Testis (tissue), 2 donors: Measurements from ENCODE around the gene TMEM117.

ENCODE experiments used
- POLR2A ChIP-seq: fragments of 450-650 bp; IDR thresholded peaks from one replicate; pipeline ENCODE4 v1.6.1; 2017; ENCODE audit warnings: antibody characterized with exemption, mild to moderate bottlenecking, moderate library complexity
- TF ChIP-seq, protein P1 (sequence below), 3 experiments: fragments of 450-650 bp in 2 of 3; fragments of 200-600 bp in 1 of 3; sonication (generic) in 1 of 3; IDR thresholded peaks; one replicate each; pipeline ENCODE4 v1.5.1; 2016 to 2019; ENCODE audit warnings: antibody characterized with exemption in 3 of 3, mild to moderate bottlenecking in 2 of 3, moderate library complexity in 1 of 3

DNA sequence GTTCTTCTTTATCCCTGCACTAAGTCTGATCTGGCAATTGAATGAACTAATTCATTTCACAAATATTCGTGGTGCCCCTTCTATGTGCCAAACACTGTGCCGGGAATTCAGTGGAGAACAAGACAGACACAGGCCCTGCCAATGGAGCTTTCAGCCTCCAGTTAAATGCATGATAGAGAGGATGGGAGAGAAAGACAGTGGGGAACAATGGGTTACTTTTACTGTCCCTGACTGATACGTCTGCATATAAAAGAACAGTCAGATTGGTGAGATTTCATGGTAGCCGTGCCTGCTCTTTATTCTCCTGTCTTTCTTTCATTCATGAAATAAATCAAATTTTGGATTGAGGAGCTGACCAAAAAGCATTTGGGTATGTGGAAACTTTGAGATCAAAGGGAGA, 78.5 kb downstream of the TMEM117 start:
- TF ChIP-seq, protein P1, sequence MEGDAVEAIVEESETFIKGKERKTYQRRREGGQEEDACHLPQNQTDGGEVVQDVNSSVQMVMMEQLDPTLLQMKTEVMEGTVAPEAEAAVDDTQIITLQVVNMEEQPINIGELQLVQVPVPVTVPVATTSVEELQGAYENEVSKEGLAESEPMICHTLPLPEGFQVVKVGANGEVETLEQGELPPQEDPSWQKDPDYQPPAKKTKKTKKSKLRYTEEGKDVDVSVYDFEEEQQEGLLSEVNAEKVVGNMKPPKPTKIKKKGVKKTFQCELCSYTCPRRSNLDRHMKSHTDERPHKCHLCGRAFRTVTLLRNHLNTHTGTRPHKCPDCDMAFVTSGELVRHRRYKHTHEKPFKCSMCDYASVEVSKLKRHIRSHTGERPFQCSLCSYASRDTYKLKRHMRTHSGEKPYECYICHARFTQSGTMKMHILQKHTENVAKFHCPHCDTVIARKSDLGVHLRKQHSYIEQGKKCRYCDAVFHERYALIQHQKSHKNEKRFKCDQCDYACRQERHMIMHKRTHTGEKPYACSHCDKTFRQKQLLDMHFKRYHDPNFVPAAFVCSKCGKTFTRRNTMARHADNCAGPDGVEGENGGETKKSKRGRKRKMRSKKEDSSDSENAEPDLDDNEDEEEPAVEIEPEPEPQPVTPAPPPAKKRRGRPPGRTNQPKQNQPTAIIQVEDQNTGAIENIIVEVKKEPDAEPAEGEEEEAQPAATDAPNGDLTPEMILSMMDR (IDR thresholded peaks at IDR 0.05): no peak
- TF ChIP-seq POLR2A: no peak
